HUES48 (cell line): Measurements from ENCODE around the gene ZFP92.

ENCODE experiments used
- H3K27ac ChIP-seq: one replicate; pipeline ENCODE4 v1.7.0; 2013; ENCODE audit warnings: low read depth, low read length, inconsistent platforms
- H3K27me3 ChIP-seq: 2 replicates; pipeline ENCODE4 v1.6.1; 2013; ENCODE audit warnings: mild to moderate bottlenecking, low read length; ENCODE audit not compliant: control insufficient read depth, insufficient read depth
- H3K36me3 ChIP-seq: 2 replicates; pipeline ENCODE4 v1.6.1; 2013; ENCODE audit warnings: low read length; ENCODE audit not compliant: control insufficient read depth, insufficient read depth
- H3K4me1 ChIP-seq: 2 replicates; pipeline ENCODE4 v1.6.1; 2013; ENCODE audit warnings: mild to moderate bottlenecking, low read length; ENCODE audit not compliant: control insufficient read depth, insufficient read depth
- H3K4me3 ChIP-seq: 2 replicates; pipeline ENCODE4 v1.5.1; 2013; ENCODE audit warnings: mild to moderate bottlenecking, low read depth, low read length
- H3K9ac ChIP-seq: 2 replicates; pipeline ENCODE4 v1.6.1; 2013; ENCODE audit warnings: mild to moderate bottlenecking, low read depth, low read length, moderate library complexity
- H3K9me3 ChIP-seq: 2 replicates; pipeline ENCODE4 v1.6.1; 2013; ENCODE audit warnings: low read length; ENCODE audit not compliant: control insufficient read depth, insufficient read depth

The ZFP92 gene

DNA sequence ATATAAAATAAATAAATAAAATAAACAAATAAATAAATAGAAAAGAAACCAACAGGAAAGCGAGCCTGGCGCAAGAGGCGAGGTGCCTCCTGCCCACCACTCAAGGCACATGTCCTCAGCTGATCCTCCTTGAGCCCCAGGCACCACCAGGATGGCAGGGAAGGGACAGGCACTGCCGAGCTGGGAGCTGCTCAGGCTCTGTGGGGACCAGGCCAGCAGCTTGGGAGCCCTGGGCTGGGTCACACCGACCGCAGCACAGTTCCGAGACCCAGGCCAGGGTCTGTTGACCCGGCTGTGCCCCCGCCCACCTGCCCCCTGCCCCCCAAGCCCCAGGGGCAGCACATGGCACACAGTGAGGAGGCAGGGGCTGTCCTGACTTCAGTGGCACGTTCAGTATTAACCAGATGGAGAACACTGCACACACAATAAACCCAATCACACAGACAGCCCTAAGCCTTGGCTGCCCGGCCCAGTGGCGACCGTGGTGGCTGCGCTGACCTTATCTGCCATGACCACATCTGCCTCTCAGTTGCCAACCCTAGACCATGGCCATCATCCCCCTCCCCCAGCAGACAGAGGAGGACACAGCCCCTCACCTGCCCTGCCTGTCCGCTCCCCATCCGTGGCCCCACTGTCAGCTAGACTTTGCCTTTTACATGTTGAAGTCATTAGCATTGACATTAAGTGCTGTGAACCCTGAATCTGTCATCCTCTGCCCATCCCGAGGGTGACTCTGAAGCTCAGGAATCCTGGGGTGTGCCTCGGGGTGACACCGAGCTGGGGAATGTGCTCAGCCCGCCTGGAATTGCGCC lies 37.5 kb downstream of the ZFP92 start:
- H3K9ac ChIP-seq: no peak overlapping the region
- H3K4me3 ChIP-seq: no peak overlapping the region
- H3K4me1 ChIP-seq: no peaks in the 10 kb centered on the region
- H3K36me3 ChIP-seq: no peaks in the 10 kb centered on the region
- H3K9me3 ChIP-seq: peaks cover 38% of the 10 kb centered on the region
- H3K27me3 ChIP-seq: no peaks in the 10 kb centered on the region
- no peak overlapping the region for H3K27ac ChIP-seq

DNA sequence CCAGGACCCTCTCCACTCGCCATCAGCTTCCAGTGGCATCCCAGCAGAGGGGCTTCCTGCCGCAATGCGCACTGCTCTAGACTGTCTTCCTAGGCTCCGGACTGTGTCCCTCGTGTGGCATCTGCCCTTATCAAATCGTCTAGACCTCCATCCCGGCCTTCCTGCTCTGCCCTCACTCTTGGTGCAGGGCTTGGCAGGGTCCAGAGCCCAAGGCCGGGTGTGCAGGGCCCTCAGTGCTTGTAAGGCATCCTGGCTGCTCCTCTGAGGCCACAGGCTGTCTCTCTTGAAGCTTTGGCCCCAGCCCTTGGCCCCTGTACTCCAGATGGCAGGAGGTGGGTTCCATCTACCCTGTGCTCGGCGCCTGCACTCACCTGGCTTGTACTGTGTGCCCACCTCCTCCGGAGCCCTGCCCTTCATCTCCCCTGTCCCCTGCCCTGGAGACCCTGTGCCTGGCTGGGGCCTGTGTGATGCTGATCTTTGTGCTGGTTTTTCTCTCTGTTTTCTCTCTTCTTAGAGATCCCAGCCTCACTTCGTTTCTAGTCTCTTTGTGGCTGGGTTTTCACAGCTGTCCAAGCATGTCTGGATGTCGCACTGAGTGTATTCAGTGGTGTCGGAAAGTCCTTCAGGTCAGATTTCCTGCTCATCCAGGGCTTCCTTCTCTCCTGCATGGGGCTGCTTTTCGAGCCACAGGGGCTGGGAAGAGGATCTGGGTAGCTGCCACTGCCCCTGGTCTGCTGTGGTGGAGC lies 38.3 kb downstream of the ZFP92 start:
- no peak overlapping the region for H3K4me3 ChIP-seq
- no peaks in the 10 kb centered on the region for H3K27me3 ChIP-seq
- H3K27ac ChIP-seq: no peak overlapping the region
- H3K9ac ChIP-seq: no peak overlapping the region
- no peaks in the 10 kb centered on the region for H3K4me1 ChIP-seq
- H3K9me3 ChIP-seq: peaks cover 31% of the 10 kb centered on the region
- 0 out of 2 replicates have a peak, but pooled peaks cover under 1% of the 10 kb centered on the region for H3K36me3 ChIP-seq

DNA sequence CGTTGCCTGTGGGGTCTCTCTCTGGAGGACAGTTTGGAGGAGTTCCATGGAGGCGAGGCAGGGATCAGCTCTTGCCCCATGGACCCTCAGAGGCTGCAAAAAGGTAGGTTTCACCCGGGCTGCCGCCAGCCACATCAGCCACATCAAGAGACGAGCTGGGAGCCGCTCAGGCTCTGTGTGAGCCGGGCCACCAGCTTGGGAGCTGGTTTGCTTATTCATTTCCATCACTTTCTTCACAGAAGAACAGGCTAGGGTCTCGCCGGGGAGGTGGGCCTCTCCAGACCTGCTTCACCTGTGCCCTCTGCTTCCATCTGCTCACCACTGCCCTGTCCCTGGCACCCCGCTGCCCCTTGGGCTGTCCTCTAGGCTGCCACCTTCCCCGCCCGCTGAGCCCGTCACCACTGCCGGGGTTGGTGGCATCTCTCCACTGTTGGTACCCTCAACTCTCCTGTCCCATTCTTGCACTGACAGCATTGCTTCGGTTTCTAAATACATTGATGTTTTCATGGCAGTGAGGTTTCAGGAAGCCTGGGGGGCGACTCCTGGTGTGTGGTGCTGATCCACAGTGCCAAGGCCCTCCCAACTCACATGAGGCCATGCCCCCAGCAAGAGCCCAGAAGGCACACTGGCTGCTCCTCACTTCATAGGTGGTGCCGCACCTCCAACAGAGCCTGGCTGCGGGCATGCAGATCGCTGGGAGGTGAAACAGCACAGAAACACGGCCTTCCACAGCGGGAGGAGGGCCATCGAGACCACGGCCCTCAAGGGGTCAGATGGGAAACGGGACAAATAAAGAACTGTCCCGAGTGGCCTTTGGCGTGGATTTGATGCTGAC lies 39.1 kb downstream of the ZFP92 start:
- Histone ChIP-seq H3K9ac (no peak overlapping the region), H3K4me3 (no peak overlapping the region), H3K9me3 (peaks cover 35% of the 10 kb centered on the region), H3K36me3 (0 out of 2 replicates have a peak, but pooled peaks cover 7% of the 10 kb centered on the region), H3K27me3 (no peaks in the 10 kb centered on the region), H3K27ac (no peak overlapping the region), H3K4me1 (no peaks in the 10 kb centered on the region)

DNA sequence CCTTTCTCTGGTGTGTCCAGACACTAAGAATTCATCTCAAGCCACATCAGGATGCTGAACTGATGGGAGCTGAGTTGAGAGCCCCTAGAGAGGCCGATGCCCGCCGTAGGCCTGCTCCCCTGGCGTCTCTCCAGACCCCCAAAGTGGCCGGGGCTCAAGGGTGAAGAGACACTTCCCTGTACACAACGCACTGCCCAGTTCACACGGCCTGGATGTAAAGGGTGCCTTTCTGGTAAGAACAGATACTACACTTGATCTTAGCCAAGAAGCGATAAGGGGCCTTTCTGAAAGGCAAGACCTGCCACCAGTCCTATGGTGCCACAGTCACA lies 39.6 kb downstream of the ZFP92 start:
- H3K36me3 ChIP-seq: 0 out of 2 replicates have a peak, but pooled peaks cover 8% of the 10 kb centered on the region
- H3K27me3 ChIP-seq: no peaks in the 10 kb centered on the region
- no peak overlapping the region for H3K27ac ChIP-seq
- H3K9ac ChIP-seq: no peak overlapping the region
- H3K4me1 ChIP-seq: no peaks in the 10 kb centered on the region
- peaks cover 41% of the 10 kb centered on the region for H3K9me3 ChIP-seq
- no peak overlapping the region for H3K4me3 ChIP-seq

GRCh38 chrX:153454901-153455550 lies 43.8 kb downstream of the ZFP92 start:
- no peak overlapping the region for H3K27ac ChIP-seq
- peaks cover 46% of the 10 kb centered on the region for H3K9me3 ChIP-seq
- H3K9ac ChIP-seq: no peak overlapping the region
- H3K27me3 ChIP-seq: no peaks in the 10 kb centered on the region
- no peaks in the 10 kb centered on the region for H3K4me1 ChIP-seq
- H3K36me3 ChIP-seq: 0 out of 2 replicates have a peak, but pooled peaks cover 13% of the 10 kb centered on the region
- H3K4me3 ChIP-seq: no peak overlapping the region

- no peak overlapping the region for H3K9ac ChIP-seq
- H3K4me1 ChIP-seq: no peaks in the 10 kb centered on the region
- H3K27me3 ChIP-seq: no peaks in the 10 kb centered on the region
- no peak overlapping the region for H3K4me3 ChIP-seq
- peaks cover 43% of the 10 kb centered on the region for H3K9me3 ChIP-seq
- H3K27ac ChIP-seq: no peak overlapping the region
- 0 out of 2 replicates have a peak, but pooled peaks cover 13% of the 10 kb centered on the region for H3K36me3 ChIP-seq
Measured at GRCh38 chrX:153455571-153455970, 44.3 kb downstream of the ZFP92 start.

DNA sequence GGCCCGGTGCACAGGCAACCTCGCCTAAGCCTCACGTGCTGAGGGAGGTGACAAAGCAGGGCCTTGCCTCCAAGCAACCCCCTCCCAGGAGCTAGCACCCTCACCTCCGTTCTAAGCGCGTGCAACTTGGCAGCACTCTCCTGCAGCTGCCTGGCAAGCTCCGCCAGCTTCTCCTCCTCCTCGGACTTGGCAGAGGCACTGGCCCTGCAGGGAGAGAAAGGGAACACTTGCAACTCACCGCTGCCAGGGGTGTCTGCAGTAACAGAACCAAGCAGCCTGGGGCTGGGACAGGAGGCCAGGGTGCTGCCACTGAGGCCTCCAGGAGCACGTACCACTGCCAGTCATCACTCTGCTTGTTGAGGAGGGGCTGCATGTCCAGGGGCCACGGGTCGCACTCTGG lies 44.9 kb downstream of the ZFP92 start:
- H3K27me3 ChIP-seq: no peaks in the 10 kb centered on the region
- no peak overlapping the region for H3K27ac ChIP-seq
- H3K4me3 ChIP-seq: no peak overlapping the region
- peaks cover 47% of the 10 kb centered on the region for H3K9me3 ChIP-seq
- no peaks in the 10 kb centered on the region for H3K4me1 ChIP-seq
- H3K9ac ChIP-seq: no peak overlapping the region
- H3K36me3 ChIP-seq: 0 out of 2 replicates have a peak, but pooled peaks cover 13% of the 10 kb centered on the region

GRCh38 chrX:153456704-153457103 lies 45.4 kb downstream of the ZFP92 start:
- H3K4me1 ChIP-seq: no peaks in the 10 kb centered on the region
- H3K9me3 ChIP-seq: peaks cover 48% of the 10 kb centered on the region
- 0 out of 2 replicates have a peak, but pooled peaks cover 13% of the 10 kb centered on the region for H3K36me3 ChIP-seq
- no peak overlapping the region for H3K27ac ChIP-seq
- H3K27me3 ChIP-seq: no peaks in the 10 kb centered on the region
- H3K4me3 ChIP-seq: no peak overlapping the region
- H3K9ac ChIP-seq: no peak overlapping the region

DNA sequence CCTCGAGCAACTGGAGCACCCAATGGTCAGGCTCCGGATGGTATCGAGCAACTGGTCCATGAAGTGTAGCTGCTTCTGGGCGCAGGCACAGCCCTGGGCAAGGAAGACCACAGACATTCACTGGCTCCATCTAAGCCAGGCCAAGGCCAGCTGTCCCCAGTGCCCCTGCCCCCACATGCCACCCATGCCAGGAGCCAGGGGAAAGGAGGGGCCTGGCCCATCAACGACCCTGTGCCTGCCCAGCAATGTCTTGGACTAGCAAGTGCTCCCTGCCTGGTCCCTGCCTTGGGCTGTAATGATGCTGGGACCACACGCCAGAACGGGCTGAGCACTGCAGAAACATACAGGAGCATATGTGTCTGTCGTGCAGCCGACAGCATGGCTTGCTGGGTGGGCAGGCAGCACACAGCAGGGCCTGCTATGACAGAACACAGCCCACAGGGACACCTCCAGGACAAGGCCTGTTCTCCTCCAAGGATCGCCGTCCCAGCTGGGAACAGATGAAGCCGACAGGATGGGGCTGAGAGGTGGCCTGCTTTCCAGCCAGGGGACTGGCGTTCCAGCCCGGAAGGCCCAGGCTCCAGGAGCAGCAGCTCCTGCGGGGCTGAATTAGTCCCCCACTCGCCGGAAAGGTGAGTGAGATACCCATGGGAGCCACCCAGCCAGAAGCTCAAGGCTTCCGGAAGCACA lies 46.0 kb downstream of the ZFP92 start:
- Histone ChIP-seq H3K4me1 (no peaks in the 10 kb centered on the region), H3K4me3 (no peak overlapping the region), H3K9ac (no peak overlapping the region), H3K9me3 (peaks cover 48% of the 10 kb centered on the region), H3K27me3 (no peaks in the 10 kb centered on the region), H3K27ac (no peak overlapping the region), H3K36me3 (0 out of 2 replicates have a peak, but pooled peaks cover 13% of the 10 kb centered on the region)
